Lower leg skin (tissue), 3 donors: ENCODE data around the gene MYRIP.

Source experiments
- POLR2A ChIP-seq, 2 donors: fragments of 450-650 bp; IDR thresholded peaks; one replicate each; pipeline ENCODE4 v1.6.1; 2016 to 2017; ENCODE audit warnings: antibody characterized with exemption in 2 of 2, mild to moderate bottlenecking in 1 of 2, moderate library complexity in 1 of 2
- TF ChIP-seq, protein P1 (sequence below), 3 donors: fragments of 450-650 bp; IDR thresholded peaks; one replicate each; pipeline ENCODE4 v1.5.1; 2016; ENCODE audit warnings: antibody characterized with exemption in 3 of 3, mild to moderate bottlenecking in 3 of 3, moderate library complexity in 2 of 3

DNA sequence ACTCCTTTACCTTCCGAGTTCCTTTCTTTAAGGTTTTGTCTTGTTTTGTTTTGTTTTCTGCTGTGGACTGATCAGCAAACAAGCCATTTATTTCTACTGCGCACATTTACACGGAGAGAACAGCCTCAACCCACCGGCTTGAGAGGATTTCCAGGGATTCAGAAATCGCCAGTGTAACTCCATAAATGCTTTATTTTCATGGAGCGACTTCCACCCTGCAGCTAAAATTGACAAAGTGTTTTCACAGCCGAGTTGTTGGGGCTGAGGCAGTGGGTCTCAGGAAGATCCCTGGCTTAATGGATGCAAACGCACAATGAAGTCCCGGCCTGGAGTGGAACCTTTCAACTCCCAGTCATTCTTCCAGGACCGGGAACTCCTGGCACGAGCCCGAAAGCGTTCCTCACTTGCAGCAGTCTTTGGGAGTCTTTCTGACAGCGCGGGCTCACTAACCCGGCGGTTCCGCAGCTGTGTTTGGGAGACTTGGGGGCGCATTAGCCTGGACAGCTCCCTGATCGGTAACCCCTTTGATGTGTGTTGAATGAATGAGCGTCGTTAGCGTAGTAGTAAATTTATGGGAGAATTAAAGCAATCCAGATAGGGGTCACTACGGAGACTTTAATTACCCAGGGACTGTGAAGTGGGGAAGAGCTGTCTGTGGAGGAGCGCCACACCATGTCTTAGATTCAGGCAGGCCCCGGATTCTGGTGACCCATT lies 785 bp upstream of the MYRIP start:
- TF ChIP-seq, protein P1, sequence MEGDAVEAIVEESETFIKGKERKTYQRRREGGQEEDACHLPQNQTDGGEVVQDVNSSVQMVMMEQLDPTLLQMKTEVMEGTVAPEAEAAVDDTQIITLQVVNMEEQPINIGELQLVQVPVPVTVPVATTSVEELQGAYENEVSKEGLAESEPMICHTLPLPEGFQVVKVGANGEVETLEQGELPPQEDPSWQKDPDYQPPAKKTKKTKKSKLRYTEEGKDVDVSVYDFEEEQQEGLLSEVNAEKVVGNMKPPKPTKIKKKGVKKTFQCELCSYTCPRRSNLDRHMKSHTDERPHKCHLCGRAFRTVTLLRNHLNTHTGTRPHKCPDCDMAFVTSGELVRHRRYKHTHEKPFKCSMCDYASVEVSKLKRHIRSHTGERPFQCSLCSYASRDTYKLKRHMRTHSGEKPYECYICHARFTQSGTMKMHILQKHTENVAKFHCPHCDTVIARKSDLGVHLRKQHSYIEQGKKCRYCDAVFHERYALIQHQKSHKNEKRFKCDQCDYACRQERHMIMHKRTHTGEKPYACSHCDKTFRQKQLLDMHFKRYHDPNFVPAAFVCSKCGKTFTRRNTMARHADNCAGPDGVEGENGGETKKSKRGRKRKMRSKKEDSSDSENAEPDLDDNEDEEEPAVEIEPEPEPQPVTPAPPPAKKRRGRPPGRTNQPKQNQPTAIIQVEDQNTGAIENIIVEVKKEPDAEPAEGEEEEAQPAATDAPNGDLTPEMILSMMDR (IDR thresholded peaks at IDR 0.05): no peak
- TF ChIP-seq POLR2A (IDR thresholded peaks at IDR 0.05): no peak
